Lung (tissue), 12 donors: Measurements from ENCODE around the gene PIK3AP1. TPM values are rescaled to one million over a fixed set of nuclear protein-coding genes. Genes with fewer than 3 reads are reported as not detected.

Source experiments
- ATAC-seq: fragments of 200-7000 bp; cut with Tn5 transposase; one replicate; pipeline ENCODE4 v1.9.1; 2020; ENCODE audit warnings: moderate number of reproducible peaks; ENCODE audit not compliant: insufficient read depth, low FRiP score
- DNase-seq, 3 donors: peaks; one replicate each; pipeline ENCODE4 v3.0.0-alpha.2; 2013 to 2017
- H3K27ac ChIP-seq, 2 donors: one replicate each; pipeline ENCODE4 v1.5.1; 2013; ENCODE audit warnings: mild to moderate bottlenecking in 2 of 2, moderate library complexity in 2 of 2, control low read depth in 1 of 2, inconsistent platforms in 1 of 2, low read depth in 1 of 2, low read length in 1 of 2
- H3K27me3 ChIP-seq, 3 donors: one replicate each; pipeline ENCODE4 v1.5.1; 2013; ENCODE audit warnings: low read length in 2 of 3; ENCODE audit not compliant: control insufficient read depth in 3 of 3, insufficient read depth in 3 of 3
- H3K36me3 ChIP-seq, 4 donors: one replicate each; pipeline ENCODE4 v1.5.1; 2013; ENCODE audit warnings: low read length in 4 of 4, mild to moderate bottlenecking in 1 of 4, moderate library complexity in 1 of 4; ENCODE audit not compliant: control insufficient read depth in 4 of 4, insufficient read depth in 4 of 4
- H3K4me1 ChIP-seq, 5 donors: one replicate each; pipeline ENCODE4 v1.5.1; 2013; ENCODE audit warnings: low read length in 5 of 5, mild to moderate bottlenecking in 2 of 5, moderate library complexity in 1 of 5; ENCODE audit not compliant: control insufficient read depth in 5 of 5, insufficient read depth in 5 of 5
- H3K4me3 ChIP-seq: one replicate; pipeline ENCODE4 v1.5.1; 2013; ENCODE audit warnings: mild to moderate bottlenecking, control low read depth, moderate library complexity
- H3K9ac ChIP-seq, 2 donors: one replicate each; pipeline ENCODE4 v1.5.1; 2013; ENCODE audit warnings: low read length in 2 of 2, control low read depth in 1 of 2; ENCODE audit not compliant: insufficient read depth in 1 of 2
- H3K9me3 ChIP-seq, 4 donors: one replicate each; pipeline ENCODE4 v1.5.1; 2013; ENCODE audit warnings: low read length in 3 of 4, mild to moderate bottlenecking in 1 of 4, moderate library complexity in 1 of 4; ENCODE audit not compliant: control insufficient read depth in 4 of 4, insufficient read depth in 3 of 4
- WGBS, 2 donors: extraction: QIAGEN DNeasy Blood & Tissue Kit; methylation state at CpG; one replicate each; pipeline ENCODE4 v1.1.7; 2013; 5-methylcytosine and 5-hydroxymethylcytosine counted together
- polyA plus RNA-seq, 2 donors: library from polyadenylated mRNA; stranded (reverse); fragments of 200-250 nt; gene quantifications; one replicate each; pipeline ENCODE4 v1.2.1, GENCODE V29; 2013
- total RNA-seq, 2 donors: library from RNA; depleted of rRNA in 1 of 2; stranded (reverse); fragments of >200 nt in 1 of 2; gene quantifications; one replicate each; pipeline ENCODE4 v1.2.1, GENCODE V29; 2014 to 2021
- TF ChIP-seq, protein P1 (sequence below): IDR thresholded peaks from 2 replicates; pipeline ENCODE4 v1.5.1; 2012; ENCODE audit warnings: mild to moderate bottlenecking; ENCODE audit errors: control extremely low read depth, extremely low read depth
- donor health status: control.
- donor health status: control.
- donor health status: Bipolar disorder and iron deficiency.
- donor health status: healthy.
- donor health status: DM: yes; HTN: yes; CAD: no.

The PIK3AP1 gene
- total and polyA plus RNA-seq, 4 donors: 7.3 to 120 (median 30.4) TPM

DNA sequence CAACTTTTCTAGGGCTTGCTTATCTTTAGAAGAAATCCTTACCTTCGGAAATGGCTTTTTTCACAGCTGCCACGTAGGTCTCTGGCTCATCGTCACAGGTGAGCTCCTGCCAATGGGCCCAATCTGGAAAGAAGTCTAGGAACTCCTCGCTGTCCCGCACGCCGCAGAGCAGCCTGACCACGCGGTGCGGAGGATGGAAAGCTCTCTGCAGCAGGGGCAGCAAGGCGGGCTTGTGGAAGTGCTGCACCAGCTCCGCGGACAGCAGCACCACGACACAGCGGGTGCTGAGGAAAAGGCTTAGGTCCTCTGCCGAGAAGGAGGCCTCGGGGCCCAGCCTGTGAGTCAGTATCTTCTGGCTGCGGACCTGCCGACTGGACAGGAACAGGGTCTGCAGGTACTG is 10.8 kb downstream of the PIK3AP1 start:
- ATAC-seq (no peak), DNase-seq (no peak)
- Histone ChIP-seq H3K36me3 (no peaks in the 10 kb centered on the region), H3K9me3 (no peaks in the 10 kb centered on the region), H3K27me3 (no peaks in the 10 kb centered on the region), H3K4me3 (no peak overlapping the region), H3K4me1 (no peaks in the 10 kb centered on the region), H3K27ac (no peak overlapping the region), H3K9ac (no peak overlapping the region)
- WGBS, 2 donors: 91 to 93% methylated on average over 19 of the region's 19 CpGs
- TF ChIP-seq, protein P1, sequence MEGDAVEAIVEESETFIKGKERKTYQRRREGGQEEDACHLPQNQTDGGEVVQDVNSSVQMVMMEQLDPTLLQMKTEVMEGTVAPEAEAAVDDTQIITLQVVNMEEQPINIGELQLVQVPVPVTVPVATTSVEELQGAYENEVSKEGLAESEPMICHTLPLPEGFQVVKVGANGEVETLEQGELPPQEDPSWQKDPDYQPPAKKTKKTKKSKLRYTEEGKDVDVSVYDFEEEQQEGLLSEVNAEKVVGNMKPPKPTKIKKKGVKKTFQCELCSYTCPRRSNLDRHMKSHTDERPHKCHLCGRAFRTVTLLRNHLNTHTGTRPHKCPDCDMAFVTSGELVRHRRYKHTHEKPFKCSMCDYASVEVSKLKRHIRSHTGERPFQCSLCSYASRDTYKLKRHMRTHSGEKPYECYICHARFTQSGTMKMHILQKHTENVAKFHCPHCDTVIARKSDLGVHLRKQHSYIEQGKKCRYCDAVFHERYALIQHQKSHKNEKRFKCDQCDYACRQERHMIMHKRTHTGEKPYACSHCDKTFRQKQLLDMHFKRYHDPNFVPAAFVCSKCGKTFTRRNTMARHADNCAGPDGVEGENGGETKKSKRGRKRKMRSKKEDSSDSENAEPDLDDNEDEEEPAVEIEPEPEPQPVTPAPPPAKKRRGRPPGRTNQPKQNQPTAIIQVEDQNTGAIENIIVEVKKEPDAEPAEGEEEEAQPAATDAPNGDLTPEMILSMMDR: no peak

DNA sequence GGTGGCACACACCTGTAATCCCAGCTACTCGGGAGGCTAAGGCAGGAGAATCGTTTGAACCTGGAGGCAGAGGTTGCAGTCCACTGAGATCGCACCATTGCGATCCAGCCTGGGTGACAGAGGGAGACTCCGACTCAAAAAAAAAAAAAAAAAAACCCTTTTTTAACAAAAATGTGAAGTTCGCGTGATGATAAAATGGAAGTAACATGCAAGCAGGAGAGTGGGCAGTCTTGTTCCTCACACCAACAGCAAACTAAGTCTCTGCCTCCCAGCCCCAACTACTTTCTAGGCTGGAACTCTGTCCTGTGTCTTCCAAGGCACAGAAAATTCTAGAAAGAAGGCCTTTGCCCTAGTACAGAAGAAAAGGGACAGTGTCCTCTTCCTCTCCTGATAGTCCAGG is 11.3 kb downstream of the PIK3AP1 start:
- TF ChIP-seq, protein P1: no peak
- Histone ChIP-seq H3K27me3 (no peaks in the 10 kb centered on the region), H3K4me1 (no peaks in the 10 kb centered on the region), H3K4me3 (no peak overlapping the region), H3K9me3 (no peaks in the 10 kb centered on the region), H3K36me3 (no peaks in the 10 kb centered on the region), H3K27ac (no peak overlapping the region), H3K9ac (no peak overlapping the region)
- ATAC-seq: no peak
- no peak for DNase-seq
- 90% methylated on average over 7 of the region's 7 CpGs for whole genome bisulfite sequencing, 2 donors

DNA sequence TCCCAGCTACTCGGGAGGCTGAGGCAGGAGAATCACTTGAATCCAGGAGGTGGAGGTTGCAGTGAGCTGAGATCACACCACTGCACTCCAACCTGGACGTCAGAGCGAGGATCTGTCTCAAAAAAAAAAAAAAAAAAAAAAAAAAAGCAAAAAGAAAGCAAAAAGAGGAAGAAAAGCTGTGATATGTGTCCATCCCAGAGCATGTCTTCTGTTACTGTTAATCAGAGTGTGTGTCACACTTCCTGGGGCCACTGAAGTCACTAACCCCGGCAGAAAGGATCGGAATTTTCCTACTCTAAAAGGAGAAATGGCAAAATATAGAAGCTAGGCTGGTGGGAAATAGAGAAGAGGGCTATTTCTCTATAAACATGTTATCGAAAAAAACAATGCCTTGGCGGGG is 11.9 kb downstream of the PIK3AP1 start:
- H3K36me3 ChIP-seq: no peaks in the 10 kb centered on the region
- no peak overlapping the region for H3K4me3 ChIP-seq
- no peaks in the 10 kb centered on the region for H3K27me3 ChIP-seq
- H3K9me3 ChIP-seq: no peaks in the 10 kb centered on the region
- DNase-seq (no peak), ATAC-seq (peak; percentile 53)
- no peaks in the 10 kb centered on the region for H3K4me1 ChIP-seq
- H3K9ac ChIP-seq: no peak overlapping the region
- 33 to 72% methylated on average over 7 of the region's 7 CpGs for WGBS, 2 donors
- peak overlapping the region in 1 of 2 donors; percentile 63 for H3K27ac ChIP-seq
- TF ChIP-seq, protein P1: no peak

DNA sequence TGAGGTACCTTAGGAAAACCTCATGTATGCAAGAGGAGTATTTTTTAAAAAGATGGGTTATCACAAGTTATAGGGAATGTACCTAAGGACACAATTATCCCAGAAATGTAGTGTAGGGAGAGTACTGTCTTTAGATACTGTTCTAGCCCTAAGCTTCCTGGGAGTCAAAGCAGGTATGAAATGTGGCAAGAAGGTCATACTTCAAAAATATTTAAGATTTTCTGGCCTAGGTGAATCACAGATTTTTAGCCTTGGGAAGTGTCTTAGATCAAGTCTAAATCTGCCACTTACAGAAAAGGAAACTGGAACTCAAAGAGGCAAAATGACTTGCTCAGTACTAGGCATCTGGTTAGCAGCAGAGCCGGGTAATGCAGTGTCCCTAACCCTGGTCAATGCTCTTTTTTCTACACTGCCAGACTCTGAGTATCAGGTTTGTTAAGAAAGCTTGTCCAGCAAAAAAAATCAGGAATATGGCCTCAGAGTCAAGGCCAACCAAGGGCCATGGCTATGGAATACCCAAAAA is 13.9 kb downstream of the PIK3AP1 start:
- TF ChIP-seq, protein P1: no peak
- H3K9ac ChIP-seq: no peak overlapping the region
- H3K4me1 ChIP-seq: no peaks in the 10 kb centered on the region
- no peak overlapping the region for H3K27ac ChIP-seq
- no peaks in the 10 kb centered on the region for H3K9me3 ChIP-seq
- no peak for ATAC-seq
- no peak for DNase-seq
- H3K36me3 ChIP-seq: no peaks in the 10 kb centered on the region
- no peaks in the 10 kb centered on the region for H3K27me3 ChIP-seq
- 85 to 96% methylated on average over 1 of the region's 1 CpG for WGBS, 2 donors
- H3K4me3 ChIP-seq: no peak overlapping the region
